Tibial nerve (tissue), 3 donors: ENCODE data around the gene FAF2.

ENCODE experiments used
- CTCF ChIP-seq, 5 experiments: fragments of 200-600 bp in 3 of 5; fragments of 450-650 bp in 2 of 5; sonication (generic) in 3 of 5; IDR thresholded peaks; one replicate each; pipeline ENCODE4 v1.5.1; 2016 to 2019; ENCODE audit warnings: antibody characterized with exemption in 5 of 5, mild to moderate bottlenecking in 3 of 5, moderate library complexity in 2 of 5
- POLR2A ChIP-seq, 2 donors: fragments of 450-650 bp; IDR thresholded peaks; one replicate each; pipeline ENCODE4 v1.6.1; 2017; ENCODE audit warnings: antibody characterized with exemption in 2 of 2, mild to moderate bottlenecking in 2 of 2, moderate library complexity in 2 of 2

- TF ChIP-seq CTCF (IDR thresholded peaks at IDR 0.05) (no peak), POLR2A (IDR thresholded peaks at IDR 0.05) (no peak)
Measured at GRCh38 chr5:176420086-176420485, 28.1 kb upstream of the FAF2 start.
